ENCODE measurements around the gene CALCOCO1.

GRCh38 chr12:53754188-53754585 is 26.9 kb upstream of the CALCOCO1 start:
- TF ChIP-seq E2F8 (IDR thresholded peaks at IDR 0.05; ENCODE audit: low read depth, partially characterized antibody), result no peak
- no peak for TF ChIP-seq ATF3 (IDR thresholded peaks at IDR 0.05; ENCODE audit: borderline replicate concordance, extremely low read depth, low read depth, low read length)
- TF ChIP-seq RAD21 (IDR thresholded peaks at IDR 0.05; ENCODE audit: insufficient read depth, low read depth, low read length), result no peak
- no peak for TF ChIP-seq IRF4 (IDR thresholded peaks at IDR 0.05; ENCODE audit: low read depth, low read length)
- no peak for TF ChIP-seq POLR2AphosphoS5 (IDR thresholded peaks at IDR 0.05; ENCODE audit: low read length)
- no peak for TF ChIP-seq SMC3 (IDR thresholded peaks at IDR 0.05; ENCODE audit: borderline replicate concordance, low read length)
- TF ChIP-seq USF2 (IDR thresholded peaks at IDR 0.05; ENCODE audit: borderline replicate concordance, low read depth, low read length), result no peak

All from GM12878 (cell line).